GM10266 (cell line): ENCODE measurements around the gene CBX2.

ENCODE experiments used
- DNase-seq: peaks from one replicate; pipeline ENCODE4 v3.0.0; 2012; ENCODE audit errors: extremely low spot score
- CTCF ChIP-seq: IDR thresholded peaks from 2 replicates; pipeline ENCODE4 v1.5.1; 2012; ENCODE audit warnings: mild to moderate bottlenecking, low read depth; ENCODE audit not compliant: control insufficient read depth, insufficient read depth; ENCODE audit errors: missing control alignments

CBX2 gene

GRCh38 chr17:79824234-79824633 is 46.3 kb downstream of the CBX2 start:
- TF ChIP-seq CTCF, result no peak
- DNase-seq, result no peak

- no peak for DNase-seq
- TF ChIP-seq CTCF, result no peak
Measured at GRCh38 chr17:79824893-79825579, 47.1 kb downstream of the CBX2 start.

GRCh38 chr17:79825580-79825921 is 47.6 kb downstream of the CBX2 start:
- no peak for TF ChIP-seq CTCF

GRCh38 chr17:79826204-79826680 is 48.3 kb downstream of the CBX2 start:
- no peak for DNase-seq

More at GRCh38 chr17:79825580-79825921, 47.6 kb downstream of the CBX2 start:
- DNase-seq, result no peak

GRCh38 chr17:79826841-79827578 is 49.1 kb downstream of the CBX2 start:
- no peak for TF ChIP-seq CTCF

More at GRCh38 chr17:79826204-79826680, 48.3 kb downstream of the CBX2 start:
- no peak for TF ChIP-seq CTCF

GRCh38 chr17:79829004-79829403 is 51.1 kb downstream of the CBX2 start:
- no peak for DNase-seq
- TF ChIP-seq CTCF, result no peak

More at GRCh38 chr17:79826841-79827578, 49.1 kb downstream of the CBX2 start:
- no peak for DNase-seq

GRCh38 chr17:79829457-79829856 is 51.5 kb downstream of the CBX2 start:
- no peak for TF ChIP-seq CTCF
- no peak for DNase-seq
